Endodermal cell (in vitro differentiated cells): Measurements from ENCODE around the gene KLHL15. TPM values are rescaled to one million over a fixed set of nuclear protein-coding genes. Genes with fewer than 3 reads are reported as not detected.

Experiments used
- DNase-seq: peaks from one replicate; pipeline ENCODE4 v3.0.0-alpha.2; 2017
- H3K27ac ChIP-seq: 2 replicates; pipeline ENCODE4 v1.5.1; 2013; ENCODE audit warnings: mild to moderate bottlenecking, low read depth, low read length, moderate library complexity
- H3K27me3 ChIP-seq: 2 replicates; pipeline ENCODE4 v1.6.1; 2013; ENCODE audit warnings: mild to moderate bottlenecking, low read length, moderate library complexity; ENCODE audit not compliant: insufficient read depth, control insufficient read depth, poor library complexity, severe bottlenecking
- H3K36me3 ChIP-seq: 2 replicates; pipeline ENCODE4 v1.7.0; 2013; ENCODE audit warnings: mild to moderate bottlenecking, low read length, moderate library complexity; ENCODE audit not compliant: control insufficient read depth, insufficient read depth
- H3K4me1 ChIP-seq: one replicate; pipeline ENCODE4 v1.7.0; 2013; ENCODE audit warnings: low read length; ENCODE audit not compliant: control insufficient read depth, insufficient read depth
- H3K4me3 ChIP-seq: 2 replicates; pipeline ENCODE4 v1.5.1; 2013; ENCODE audit warnings: mild to moderate bottlenecking, low read length, moderate library complexity
- H3K9ac ChIP-seq: 2 replicates; pipeline ENCODE4 v1.6.1; 2013; ENCODE audit warnings: mild to moderate bottlenecking, low read length, moderate library complexity; ENCODE audit not compliant: poor library complexity, severe bottlenecking; ENCODE audit errors: extremely low read depth
- H3K9me3 ChIP-seq: 2 replicates; pipeline ENCODE4 v1.6.1; 2013; ENCODE audit warnings: mild to moderate bottlenecking, low read length, moderate library complexity; ENCODE audit not compliant: control insufficient read depth
- H3K27ac Mint-ChIP-seq: 2 replicates; pipeline ENCODE4 v1.8.0; 2020; ENCODE audit warnings: mixed read lengths
- H3K27me3 Mint-ChIP-seq: 2 replicates; pipeline ENCODE4 v1.8.0; 2021; ENCODE audit warnings: mild to moderate bottlenecking, mixed read lengths; ENCODE audit not compliant: insufficient read depth
- H3K36me3 Mint-ChIP-seq: 2 replicates; pipeline ENCODE4 v1.8.0; 2020; ENCODE audit warnings: low read depth, mixed read lengths
- H3K4me1 Mint-ChIP-seq: 2 replicates; pipeline ENCODE4 v1.8.0; 2020; ENCODE audit warnings: mixed read lengths
- H3K4me3 Mint-ChIP-seq: 2 replicates; pipeline ENCODE4 v1.8.0; 2020; ENCODE audit warnings: mild to moderate bottlenecking, moderate library complexity, mixed read lengths
- H3K9me3 Mint-ChIP-seq: 2 replicates; pipeline ENCODE4 v1.8.0; 2020; ENCODE audit warnings: mild to moderate bottlenecking, mixed read lengths
- CTCF ChIP-seq: fragments of 200-600 bp; sonication (generic); conservative IDR thresholded peaks from 2 replicates; pipeline ENCODE4 v1.5.0; 2021; ENCODE audit warnings: antibody characterized with exemption, mild to moderate bottlenecking
- WGBS, 2 experiments: methylation state at CpG; one replicate each; pipeline versions ENCODE4 v1.1.5 to v1.1.7; 2013; ENCODE audit warnings: missing lambda C conversion rate in 2 of 2, mixed read lengths in 1 of 2; ENCODE audit not compliant: insufficient coverage in 1 of 2, insufficient read length in 1 of 2; 5-methylcytosine and 5-hydroxymethylcytosine counted together
- total RNA-seq, 2 donors: library from RNA; stranded (reverse); fragmentation: NEBNext Ultra II Directional in 1 of 2; extraction: Animal tissue kit (Norgen Biotek cat#: 25700) in 1 of 2; gene quantifications; 2 replicates in 1 of 2; 3 replicates in 1 of 2; pipeline ENCODE4 v1.2.1, GENCODE V29; 2021

Gene KLHL15
- total RNA-seq, 2 donors from 2014 or later: 11.4 to 15.5 TPM

GRCh38 chrX:24005867-24006266 lies 21.1 kb downstream of the KLHL15 start:
- Histone ChIP-seq H3K4me3 (no peak overlapping the region), H3K27me3 (no peaks in the 10 kb centered on the region), H3K9ac (no peak overlapping the region), H3K27ac (no peak overlapping the region), H3K9me3 (no peaks in the 10 kb centered on the region), H3K4me1 (no peaks in the 10 kb centered on the region), H3K36me3 (peaks cover 13% of the 10 kb centered on the region)
- Mint-ChIP-seq H3K4me1 (no peaks in the 10 kb centered on the region), H3K27ac (no peak overlapping the region), H3K4me3 (no peak overlapping the region), H3K36me3 (peaks cover 41% of the 10 kb centered on the region), H3K27me3 (no peaks in the 10 kb centered on the region), H3K9me3 (no peaks in the 10 kb centered on the region)
- no peak for DNase-seq
- WGBS, 2 experiments: 95 to 97% methylated on average over 9 of the region's 9 CpGs
- TF ChIP-seq CTCF: no peak

GRCh38 chrX:24005028-24005427 lies 22.0 kb downstream of the KLHL15 start:
- no peaks in the 10 kb centered on the region for H3K4me1 Mint-ChIP-seq
- Histone ChIP-seq H3K27ac (no peak overlapping the region), H3K4me3 (no peak overlapping the region), H3K36me3 (peaks cover 13% of the 10 kb centered on the region), H3K4me1 (no peaks in the 10 kb centered on the region), H3K9ac (no peak overlapping the region), H3K27me3 (no peaks in the 10 kb centered on the region), H3K9me3 (no peaks in the 10 kb centered on the region)
- H3K27ac Mint-ChIP-seq: no peak overlapping the region
- no peaks in the 10 kb centered on the region for H3K9me3 Mint-ChIP-seq
- H3K4me3 Mint-ChIP-seq: no peak overlapping the region
- TF ChIP-seq CTCF: no peak
- DNase-seq: no peak
- peaks cover 41% of the 10 kb centered on the region for H3K36me3 Mint-ChIP-seq
- WGBS, 2 experiments: 88 to 100% methylated on average over 1 of the region's 1 CpG
- H3K27me3 Mint-ChIP-seq: no peaks in the 10 kb centered on the region

- peaks cover 13% of the 10 kb centered on the region for H3K36me3 ChIP-seq
- H3K27me3 Mint-ChIP-seq: no peaks in the 10 kb centered on the region
- H3K9ac ChIP-seq: no peak overlapping the region
- H3K36me3 Mint-ChIP-seq: peaks cover 55% of the 10 kb centered on the region
- no peaks in the 10 kb centered on the region for H3K4me1 Mint-ChIP-seq
- H3K27ac ChIP-seq: no peak overlapping the region
- H3K27me3 ChIP-seq: no peaks in the 10 kb centered on the region
- DNase-seq: no peak
- 89 to 100% methylated on average over 1 to 2 of the region's 2 CpGs for WGBS, 2 experiments
- no peaks in the 10 kb centered on the region for H3K4me1 ChIP-seq
- H3K9me3 ChIP-seq: no peaks in the 10 kb centered on the region
- no peaks in the 10 kb centered on the region for H3K9me3 Mint-ChIP-seq
- TF ChIP-seq CTCF: no peak
- no peak overlapping the region for H3K4me3 Mint-ChIP-seq
- no peak overlapping the region for H3K27ac Mint-ChIP-seq
- no peak overlapping the region for H3K4me3 ChIP-seq
Measured at GRCh38 chrX:24002792-24003191, 24.2 kb downstream of the KLHL15 start.
